Neural cell (in vitro differentiated cells): ENCODE results near the gene CNIH3. TPM values are rescaled to one million over a fixed set of nuclear protein-coding genes. Genes with fewer than 3 reads are reported as not detected.

Experiments used
- H2AFZ ChIP-seq: fragments of 200-600, 300-800 bp; sonication (generic), shearing (Covaris generic); 2 replicates; pipeline ENCODE4 v1.6.0; 2014; ENCODE audit warnings: low read depth, mild to moderate bottlenecking, antibody characterized with exemption, low read length, moderate library complexity
- H3F3A ChIP-seq: fragments of 200-600 bp; shearing (Covaris generic); 2 replicates; pipeline ENCODE4 v1.6.1; 2016; ENCODE audit warnings: mild to moderate bottlenecking, moderate library complexity, mixed read lengths, antibody characterized with exemption, low read length; ENCODE audit not compliant: insufficient read depth, poor library complexity, severe bottlenecking
- H3K27ac ChIP-seq: fragments of 200-600, 300-800 bp; sonication (generic), shearing (Covaris generic); 2 replicates; pipeline ENCODE4 v1.5.1; 2014; ENCODE audit warnings: mild to moderate bottlenecking, low read length, moderate library complexity
- H3K27me3 ChIP-seq: fragments of 300-800, 200-600 bp; sonication (generic), shearing (Covaris generic); 2 replicates; pipeline ENCODE4 v1.6.0; 2014; ENCODE audit warnings: mild to moderate bottlenecking, low read depth, low read length, moderate library complexity; ENCODE audit not compliant: insufficient read depth
- H3K36me3 ChIP-seq: fragments of 300-800, 200-600 bp; sonication (generic), shearing (Covaris generic); 2 replicates; pipeline ENCODE4 v1.5.1; 2014; ENCODE audit warnings: mild to moderate bottlenecking, antibody characterized with exemption, low read length, moderate library complexity; ENCODE audit not compliant: insufficient read depth
- H3K4me2 ChIP-seq: fragments of 300-800, 200-600 bp; sonication (generic), shearing (Covaris generic); 2 replicates; pipeline ENCODE4 v1.6.0; 2014; ENCODE audit warnings: mild to moderate bottlenecking, low read length
- H3K4me3 ChIP-seq: fragments of 300-800, 200-600 bp; sonication (generic), shearing (Covaris generic); 2 replicates; pipeline ENCODE4 v1.5.1; 2014; ENCODE audit warnings: mild to moderate bottlenecking, low read length, moderate library complexity
- H3K79me2 ChIP-seq: fragments of 200-600 bp; shearing (Covaris generic); replicated peaks from 2 replicates; pipeline ENCODE4 v1.6.0; 2014; ENCODE audit warnings: mild to moderate bottlenecking, low read length, moderate library complexity; ENCODE audit not compliant: insufficient read depth
- H3K9ac ChIP-seq: fragments of 300-800, 200-600 bp; sonication (generic), shearing (Covaris generic); 2 replicates; pipeline ENCODE4 v1.6.1; 2016; ENCODE audit warnings: mild to moderate bottlenecking, low read length, mixed read lengths
- H3K9me2 ChIP-seq: fragments of 200-600 bp; shearing (Covaris generic); 2 replicates; pipeline ENCODE4 v1.6.1; 2016; ENCODE audit warnings: mild to moderate bottlenecking, low read length, mixed read lengths; ENCODE audit not compliant: insufficient read depth
- H3K9me3 ChIP-seq: fragments of 200-600, 300-800 bp; sonication (generic), shearing (Covaris generic); 2 replicates; pipeline ENCODE4 v1.6.1; 2016; ENCODE audit warnings: mild to moderate bottlenecking, mixed run types, low read length, moderate library complexity, mixed read lengths
- H4K20me1 ChIP-seq: fragments of 200-600 bp; shearing (Covaris generic); 2 replicates; pipeline ENCODE4 v1.6.1; 2016; ENCODE audit warnings: mild to moderate bottlenecking, mixed run types; ENCODE audit not compliant: insufficient read depth
- EP300 ChIP-seq: fragments of 450-650 bp; conservative IDR thresholded peaks from 2 replicates; pipeline ENCODE4 v1.6.1; 2014; ENCODE audit warnings: antibody characterized with exemption, mild to moderate bottlenecking, moderate library complexity; ENCODE audit not compliant: poor library complexity, severe bottlenecking
- EZH2 ChIP-seq: fragments of 200-600, 300-800 bp; shearing (Covaris generic), sonication (generic); IDR thresholded peaks from 2 replicates; pipeline ENCODE4 v1.6.1; 2014; ENCODE audit warnings: antibody characterized with exemption, low read length, borderline replicate concordance, mild to moderate bottlenecking; ENCODE audit not compliant: insufficient read depth, poor library complexity, severe bottlenecking
- MXI1 ChIP-seq: fragments of 450-650 bp; conservative IDR thresholded peaks from 2 replicates; pipeline ENCODE4 v1.6.1; 2014; ENCODE audit warnings: antibody characterized with exemption, mild to moderate bottlenecking; ENCODE audit not compliant: poor library complexity, severe bottlenecking
- POLR2AphosphoS5 ChIP-seq: IDR thresholded peaks from 2 replicates; pipeline ENCODE4 v1.6.1; 2012
- RAD21 ChIP-seq: fragments of 450-650 bp; conservative IDR thresholded peaks from 2 replicates; pipeline ENCODE4 v1.6.1; 2014; ENCODE audit warnings: antibody characterized with exemption, mild to moderate bottlenecking, moderate library complexity
- SMC3 ChIP-seq: fragments of 450-650 bp; conservative IDR thresholded peaks from 2 replicates; pipeline ENCODE4 v1.6.1; 2014; ENCODE audit warnings: antibody characterized with exemption, mild to moderate bottlenecking, moderate library complexity; ENCODE audit not compliant: poor library complexity
- TAF1 ChIP-seq: IDR thresholded peaks from 2 replicates; pipeline ENCODE4 v1.6.1; 2012; ENCODE audit warnings: low read depth
- polyA plus RNA-seq: library from polyadenylated mRNA; depleted of rRNA; stranded (reverse); fragments of >200 nt; gene quantifications from 2 replicates; pipeline ENCODE4 v1.2.3, GENCODE V29; 2014
- TF ChIP-seq, protein P1 (sequence below): IDR thresholded peaks from 2 replicates; pipeline ENCODE4 v1.6.1; 2012; ENCODE audit warnings: borderline replicate concordance
- TF ChIP-seq, protein P2 (sequence below): fragments of 450-650 bp; IDR thresholded peaks from 2 replicates; pipeline ENCODE4 v1.5.1; 2014; ENCODE audit warnings: antibody characterized with exemption, mild to moderate bottlenecking, moderate library complexity; ENCODE audit not compliant: poor library complexity, severe bottlenecking

Gene CNIH3
- polyA plus RNA-seq, 1 donor from 2014 or later, result 9.3 TPM

DNA sequence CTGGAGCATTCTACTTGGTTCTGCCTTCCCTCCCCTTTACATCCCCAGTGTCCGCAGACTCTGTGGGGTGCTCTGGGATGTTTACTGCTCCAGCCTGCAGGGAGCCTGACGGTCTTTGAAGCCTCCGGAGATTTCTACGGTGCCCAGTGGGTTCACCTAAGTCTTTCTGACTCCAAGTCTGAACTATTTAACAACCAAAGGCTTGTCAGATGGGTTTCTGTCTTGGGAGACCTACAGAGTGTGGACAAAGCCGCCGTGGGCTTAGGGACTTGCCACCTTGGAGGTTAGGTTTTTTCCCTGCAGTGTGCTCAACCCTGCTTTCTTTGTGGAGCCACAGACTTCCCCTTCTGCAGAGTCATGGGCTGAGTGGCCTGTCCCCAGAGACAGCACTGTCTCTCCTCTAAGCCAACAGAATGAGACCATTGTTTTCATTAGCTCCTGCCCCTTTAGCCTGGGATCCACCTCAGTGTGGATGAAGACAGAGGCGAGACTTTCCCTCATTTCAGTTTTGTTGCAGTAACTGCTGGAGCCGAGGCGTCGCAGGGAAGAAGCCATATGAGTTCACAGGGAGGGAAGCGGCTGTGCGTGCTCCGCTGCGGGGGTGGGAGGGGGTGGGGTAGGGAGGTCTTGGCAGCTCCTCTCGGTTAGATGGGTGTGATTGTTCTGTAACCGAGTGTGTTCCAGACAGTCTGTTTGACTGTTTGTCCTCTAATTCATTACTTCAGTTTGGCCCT is 120.7 kb downstream of the CNIH3 start:
- Histone ChIP-seq H3K27ac (no peak overlapping the region), H4K20me1 (no peaks in the 10 kb centered on the region), H3K9me2 (no peaks in the 10 kb centered on the region), H3K9me3 (no peaks in the 10 kb centered on the region), H3K36me3 (no peaks in the 10 kb centered on the region), H3K4me2 (no peak overlapping the region), H2AFZ (no peak overlapping the region), H3K79me2 (no peaks in the 10 kb centered on the region), H3F3A (no peaks in the 10 kb centered on the region), H3K4me3 (no peak overlapping the region), H3K27me3 (no peaks in the 10 kb centered on the region), H3K9ac (no peak overlapping the region)
- TF ChIP-seq POLR2AphosphoS5 (no peak), SMC3 (no peak), TAF1 (no peak), RAD21 (no peak), EZH2 (no peak), EP300 (no peak), MXI1 (no peak)
- TF ChIP-seq, protein P1, sequence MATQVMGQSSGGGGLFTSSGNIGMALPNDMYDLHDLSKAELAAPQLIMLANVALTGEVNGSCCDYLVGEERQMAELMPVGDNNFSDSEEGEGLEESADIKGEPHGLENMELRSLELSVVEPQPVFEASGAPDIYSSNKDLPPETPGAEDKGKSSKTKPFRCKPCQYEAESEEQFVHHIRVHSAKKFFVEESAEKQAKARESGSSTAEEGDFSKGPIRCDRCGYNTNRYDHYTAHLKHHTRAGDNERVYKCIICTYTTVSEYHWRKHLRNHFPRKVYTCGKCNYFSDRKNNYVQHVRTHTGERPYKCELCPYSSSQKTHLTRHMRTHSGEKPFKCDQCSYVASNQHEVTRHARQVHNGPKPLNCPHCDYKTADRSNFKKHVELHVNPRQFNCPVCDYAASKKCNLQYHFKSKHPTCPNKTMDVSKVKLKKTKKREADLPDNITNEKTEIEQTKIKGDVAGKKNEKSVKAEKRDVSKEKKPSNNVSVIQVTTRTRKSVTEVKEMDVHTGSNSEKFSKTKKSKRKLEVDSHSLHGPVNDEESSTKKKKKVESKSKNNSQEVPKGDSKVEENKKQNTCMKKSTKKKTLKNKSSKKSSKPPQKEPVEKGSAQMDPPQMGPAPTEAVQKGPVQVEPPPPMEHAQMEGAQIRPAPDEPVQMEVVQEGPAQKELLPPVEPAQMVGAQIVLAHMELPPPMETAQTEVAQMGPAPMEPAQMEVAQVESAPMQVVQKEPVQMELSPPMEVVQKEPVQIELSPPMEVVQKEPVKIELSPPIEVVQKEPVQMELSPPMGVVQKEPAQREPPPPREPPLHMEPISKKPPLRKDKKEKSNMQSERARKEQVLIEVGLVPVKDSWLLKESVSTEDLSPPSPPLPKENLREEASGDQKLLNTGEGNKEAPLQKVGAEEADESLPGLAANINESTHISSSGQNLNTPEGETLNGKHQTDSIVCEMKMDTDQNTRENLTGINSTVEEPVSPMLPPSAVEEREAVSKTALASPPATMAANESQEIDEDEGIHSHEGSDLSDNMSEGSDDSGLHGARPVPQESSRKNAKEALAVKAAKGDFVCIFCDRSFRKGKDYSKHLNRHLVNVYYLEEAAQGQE, result no peak
- TF ChIP-seq, protein P2, sequence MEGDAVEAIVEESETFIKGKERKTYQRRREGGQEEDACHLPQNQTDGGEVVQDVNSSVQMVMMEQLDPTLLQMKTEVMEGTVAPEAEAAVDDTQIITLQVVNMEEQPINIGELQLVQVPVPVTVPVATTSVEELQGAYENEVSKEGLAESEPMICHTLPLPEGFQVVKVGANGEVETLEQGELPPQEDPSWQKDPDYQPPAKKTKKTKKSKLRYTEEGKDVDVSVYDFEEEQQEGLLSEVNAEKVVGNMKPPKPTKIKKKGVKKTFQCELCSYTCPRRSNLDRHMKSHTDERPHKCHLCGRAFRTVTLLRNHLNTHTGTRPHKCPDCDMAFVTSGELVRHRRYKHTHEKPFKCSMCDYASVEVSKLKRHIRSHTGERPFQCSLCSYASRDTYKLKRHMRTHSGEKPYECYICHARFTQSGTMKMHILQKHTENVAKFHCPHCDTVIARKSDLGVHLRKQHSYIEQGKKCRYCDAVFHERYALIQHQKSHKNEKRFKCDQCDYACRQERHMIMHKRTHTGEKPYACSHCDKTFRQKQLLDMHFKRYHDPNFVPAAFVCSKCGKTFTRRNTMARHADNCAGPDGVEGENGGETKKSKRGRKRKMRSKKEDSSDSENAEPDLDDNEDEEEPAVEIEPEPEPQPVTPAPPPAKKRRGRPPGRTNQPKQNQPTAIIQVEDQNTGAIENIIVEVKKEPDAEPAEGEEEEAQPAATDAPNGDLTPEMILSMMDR, result no peak

GRCh38 chr1:224737353-224737727 is 121.2 kb downstream of the CNIH3 start:
- H2AFZ ChIP-seq, result no peak overlapping the region
- H3K27me3 ChIP-seq, result no peaks in the 10 kb centered on the region
- no peak overlapping the region for H3K4me3 ChIP-seq
- no peak for TF ChIP-seq EZH2
- TF ChIP-seq POLR2AphosphoS5, result no peak
- TF ChIP-seq RAD21, result no peak
- TF ChIP-seq, protein P1, result no peak
- no peak for TF ChIP-seq EP300
- TF ChIP-seq TAF1, result no peak
- no peaks in the 10 kb centered on the region for H3F3A ChIP-seq
- H3K9ac ChIP-seq, result no peak overlapping the region
- H3K9me3 ChIP-seq, result no peaks in the 10 kb centered on the region
- H4K20me1 ChIP-seq, result no peaks in the 10 kb centered on the region
- no peak overlapping the region for H3K4me2 ChIP-seq
- no peak overlapping the region for H3K27ac ChIP-seq
- no peaks in the 10 kb centered on the region for H3K9me2 ChIP-seq
- H3K79me2 ChIP-seq, result no peaks in the 10 kb centered on the region
- H3K36me3 ChIP-seq, result no peaks in the 10 kb centered on the region
